ENCODE measurements around the gene EPHA6.

The EPHA6 gene

GRCh38 chr3:97389936-97390335, 575.5 kb downstream of the EPHA6 start:
- Histone ChIP-seq H3K4me3 (no peak overlapping the region), H3K27ac (no peak overlapping the region)
- no peak for DNase-seq (ENCODE audit: low spot score)
- TF ChIP-seq, protein P1, sequence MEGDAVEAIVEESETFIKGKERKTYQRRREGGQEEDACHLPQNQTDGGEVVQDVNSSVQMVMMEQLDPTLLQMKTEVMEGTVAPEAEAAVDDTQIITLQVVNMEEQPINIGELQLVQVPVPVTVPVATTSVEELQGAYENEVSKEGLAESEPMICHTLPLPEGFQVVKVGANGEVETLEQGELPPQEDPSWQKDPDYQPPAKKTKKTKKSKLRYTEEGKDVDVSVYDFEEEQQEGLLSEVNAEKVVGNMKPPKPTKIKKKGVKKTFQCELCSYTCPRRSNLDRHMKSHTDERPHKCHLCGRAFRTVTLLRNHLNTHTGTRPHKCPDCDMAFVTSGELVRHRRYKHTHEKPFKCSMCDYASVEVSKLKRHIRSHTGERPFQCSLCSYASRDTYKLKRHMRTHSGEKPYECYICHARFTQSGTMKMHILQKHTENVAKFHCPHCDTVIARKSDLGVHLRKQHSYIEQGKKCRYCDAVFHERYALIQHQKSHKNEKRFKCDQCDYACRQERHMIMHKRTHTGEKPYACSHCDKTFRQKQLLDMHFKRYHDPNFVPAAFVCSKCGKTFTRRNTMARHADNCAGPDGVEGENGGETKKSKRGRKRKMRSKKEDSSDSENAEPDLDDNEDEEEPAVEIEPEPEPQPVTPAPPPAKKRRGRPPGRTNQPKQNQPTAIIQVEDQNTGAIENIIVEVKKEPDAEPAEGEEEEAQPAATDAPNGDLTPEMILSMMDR (IDR thresholded peaks at IDR 0.05): no peak

DNA sequence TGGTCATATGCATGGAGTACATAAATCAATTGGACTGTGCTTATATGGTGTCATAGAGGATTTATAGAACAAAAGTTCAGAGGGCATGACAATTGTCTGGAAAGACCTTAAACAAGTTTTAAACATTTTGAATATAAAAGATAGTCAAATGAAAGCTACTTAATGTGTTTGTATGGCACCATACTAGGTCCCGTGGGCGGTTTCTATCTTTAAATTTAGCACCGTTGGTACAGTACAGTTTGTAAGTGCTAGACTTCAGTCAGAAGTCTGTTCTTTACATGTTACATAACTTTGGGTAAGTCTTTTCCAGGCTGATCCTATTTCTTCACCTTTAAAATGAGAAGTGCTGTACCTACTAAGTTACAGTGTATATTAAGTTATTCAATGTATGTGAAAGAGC, 576.8 kb downstream of the EPHA6 start:
- DNase-seq (ENCODE audit: low spot score): no peak
- TF ChIP-seq, protein P1 (IDR thresholded peaks at IDR 0.05): no peak
- H3K4me3 ChIP-seq: no peak overlapping the region
- no peak overlapping the region for H3K27ac ChIP-seq

DNA sequence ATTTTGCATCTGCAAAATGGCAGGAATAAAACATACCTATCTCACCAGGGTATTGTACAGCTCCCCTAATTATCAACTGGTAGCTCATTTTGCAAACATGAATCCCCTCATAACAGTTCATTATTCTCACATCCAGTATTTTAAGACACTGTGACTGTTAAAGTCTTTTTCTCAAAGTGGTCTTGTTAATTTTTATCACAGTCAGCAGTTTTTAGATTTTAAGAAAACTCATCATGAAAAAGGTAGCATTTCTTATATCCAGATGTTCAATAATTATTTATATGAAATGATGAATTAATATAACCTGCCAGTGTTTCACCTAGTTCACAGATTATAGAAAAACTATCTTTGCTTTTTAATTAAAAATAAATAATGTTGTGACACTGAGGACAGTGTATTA, 595.2 kb downstream of the EPHA6 start:
- TF ChIP-seq, protein P1 (IDR thresholded peaks at IDR 0.05): no peak
- no peak for DNase-seq (ENCODE audit: low spot score)
- Histone ChIP-seq H3K4me3 (no peak overlapping the region), H3K27ac (no peak overlapping the region)

DNA sequence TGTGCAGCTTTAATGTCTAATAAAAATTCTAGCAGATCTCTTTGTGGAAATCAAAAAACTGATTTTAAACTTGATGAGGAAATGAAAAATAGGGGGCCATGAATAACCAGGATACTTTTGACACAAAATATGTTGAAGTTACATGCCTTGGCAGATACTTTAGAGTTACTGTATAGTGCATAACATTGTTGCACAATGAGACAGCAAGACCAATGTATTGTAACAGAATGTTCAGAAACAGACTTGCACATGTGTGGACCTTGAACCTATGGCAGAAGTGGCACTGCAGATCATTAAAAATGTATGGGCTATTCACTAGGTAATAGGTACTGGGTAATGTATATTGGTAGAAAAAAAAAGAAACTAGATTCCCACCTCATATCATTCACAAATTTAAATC, 607.2 kb downstream of the EPHA6 start:
- DNase-seq (ENCODE audit: low spot score): no peak
- TF ChIP-seq, protein P1 (IDR thresholded peaks at IDR 0.05): no peak
- H3K4me3 ChIP-seq: no peak overlapping the region
- H3K27ac ChIP-seq: no peak overlapping the region

GRCh38 chr3:97425002-97425401, 610.6 kb downstream of the EPHA6 start:
- no peak overlapping the region for H3K4me3 ChIP-seq
- H3K27ac ChIP-seq: no peak overlapping the region
- no peak for DNase-seq (ENCODE audit: low spot score)
- TF ChIP-seq, protein P1 (IDR thresholded peaks at IDR 0.05): no peak

GRCh38 chr3:97430601-97431000, 616.2 kb downstream of the EPHA6 start:
- DNase-seq (ENCODE audit: low spot score): no peak
- H3K27ac ChIP-seq: no peak overlapping the region
- TF ChIP-seq, protein P1 (IDR thresholded peaks at IDR 0.05): no peak
- H3K4me3 ChIP-seq: no peak overlapping the region

- Histone ChIP-seq H3K4me3 (no peak overlapping the region), H3K27ac (no peak overlapping the region)
- no peak for DNase-seq (ENCODE audit: low spot score)
- TF ChIP-seq, protein P1 (IDR thresholded peaks at IDR 0.05): no peak
Measured at GRCh38 chr3:97432914-97433313, 618.5 kb downstream of the EPHA6 start.

Data from coronary artery (tissue), 2 donors.